Measurements from ENCODE around the gene FRMD4A.
"Not testable (repeated sequence)": the region's sequence is repeated elsewhere in the genome, so short reads cannot be mapped to it uniquely, and the experiment has no call there.

The FRMD4A gene

GRCh38 chr10:13915710-13916109, 415.0 kb downstream of the FRMD4A start:
- DNase-seq (ENCODE audit: low read depth in 2 of 2), result no peak

- DNase-seq (ENCODE audit: low read depth in 2 of 2), result no peak
Observed at GRCh38 chr10:13913897-13914296, 416.8 kb downstream of the FRMD4A start.

- DNase-seq (ENCODE audit: low read depth in 2 of 2), result no peak
Observed at GRCh38 chr10:13911821-13912520, 418.8 kb downstream of the FRMD4A start.

- DNase-seq (ENCODE audit: low read depth in 2 of 2), result no peak
Observed at GRCh38 chr10:13909516-13910258, 421.0 kb downstream of the FRMD4A start.

- no peak for DNase-seq (ENCODE audit: low read depth in 2 of 2)
Observed at GRCh38 chr10:13908475-13908874, 422.2 kb downstream of the FRMD4A start.

GRCh38 chr10:13907570-13907969, 423.2 kb downstream of the FRMD4A start:
- DNase-seq (ENCODE audit: low read depth in 2 of 2), result no peak

- no peak for DNase-seq (ENCODE audit: low read depth in 2 of 2)
Observed at GRCh38 chr10:13905281-13905680, 425.4 kb downstream of the FRMD4A start.

GRCh38 chr10:13904064-13904463, 426.7 kb downstream of the FRMD4A start:
- no peak for DNase-seq (ENCODE audit: low read depth in 2 of 2)

GRCh38 chr10:13902868-13903587, 427.7 kb downstream of the FRMD4A start:
- no peak for DNase-seq (ENCODE audit: low read depth in 2 of 2)

- DNase-seq (ENCODE audit: low read depth in 2 of 2), result no peak
Observed at GRCh38 chr10:13899941-13900340, 430.8 kb downstream of the FRMD4A start.

- DNase-seq (ENCODE audit: low read depth in 2 of 2), result not testable (repeated sequence)
Observed at GRCh38 chr10:13896146-13896545, 434.6 kb downstream of the FRMD4A start.

- no peak for DNase-seq (ENCODE audit: low read depth in 2 of 2)
Observed at GRCh38 chr10:13894412-13895093, 436.2 kb downstream of the FRMD4A start.

- DNase-seq (ENCODE audit: low read depth in 2 of 2), result no peak
Observed at GRCh38 chr10:13893926-13894325, 436.8 kb downstream of the FRMD4A start.

- no peak for DNase-seq (ENCODE audit: low read depth in 2 of 2)
Observed at GRCh38 chr10:13892871-13893270, 437.9 kb downstream of the FRMD4A start.

GRCh38 chr10:13892001-13892491, 438.7 kb downstream of the FRMD4A start:
- no peak for DNase-seq (ENCODE audit: low read depth in 2 of 2)

GRCh38 chr10:13891128-13892000, 439.4 kb downstream of the FRMD4A start:
- DNase-seq (ENCODE audit: low read depth in 2 of 2), result no peak

- no peak for DNase-seq (ENCODE audit: low read depth in 2 of 2)
Observed at GRCh38 chr10:13890233-13891127, 440.2 kb downstream of the FRMD4A start.

- no peak for DNase-seq (ENCODE audit: low read depth in 2 of 2)
Observed at GRCh38 chr10:13887761-13888160, 443.0 kb downstream of the FRMD4A start.

GRCh38 chr10:13885238-13885990, 445.3 kb downstream of the FRMD4A start:
- DNase-seq (ENCODE audit: low read depth in 2 of 2), result no peak

Measured in stimulated activated CD8-positive, alpha-beta memory T cell treated with anti-CD3 and anti-CD28 coated beads, Interleukin-7, amount 100 ng/mL, for 1 hour (primary cell).